Skin epidermis (tissue), 12 donors: Measurements from ENCODE around the gene AGAP1.

Experiments used
- H3K27ac ChIP-seq, 21 experiments: fragments of 200-600 bp; sonication (generic) in 11 of 21; one replicate each; pipeline ENCODE4 v1.5.0; 2020; ENCODE audit warnings: mild to moderate bottlenecking in 3 of 21, inconsistent platforms in 2 of 21, moderate library complexity in 2 of 21
- H3K4me3 ChIP-seq, 7 experiments: fragments of 200-600 bp; sonication (generic) in 2 of 7; one replicate each; pipeline ENCODE4 v1.5.0; 2020; ENCODE audit warnings: inconsistent platforms in 2 of 7, mild to moderate bottlenecking in 2 of 7, moderate library complexity in 1 of 7

AGAP1 gene

GRCh38 chr2:236177967-236178889 is 684.4 kb downstream of the AGAP1 start:
- H3K27ac ChIP-seq: no peak overlapping the region
- peak overlapping the region in 6 of 7 experiments; percentile 4 to 18 (median 12) for H3K4me3 ChIP-seq

GRCh38 chr2:236178890-236179235 is 685.0 kb downstream of the AGAP1 start:
- no peak overlapping the region for H3K27ac ChIP-seq
- peak overlapping the region in 2 of 7 experiments; percentile 4 to 15 for H3K4me3 ChIP-seq

- H3K27ac ChIP-seq: peak overlapping the region in 1 of 21 experiments; percentile 39
- no peak overlapping the region for H3K4me3 ChIP-seq
Observed at GRCh38 chr2:236179236-236180075, 685.6 kb downstream of the AGAP1 start.

- H3K27ac ChIP-seq: no peak overlapping the region
- H3K4me3 ChIP-seq: no peak overlapping the region
Observed at GRCh38 chr2:236180076-236180816, 686.4 kb downstream of the AGAP1 start.

GRCh38 chr2:236180831-236181453 is 687.1 kb downstream of the AGAP1 start:
- H3K4me3 ChIP-seq: no peak overlapping the region
- H3K27ac ChIP-seq: no peak overlapping the region
